GM18867 (cell line): ENCODE measurements around the gene ULK3.
A peak's percentile ranks its signal among the peaks of the same experiment; 100 is the strongest.

Source experiments
- ATAC-seq: cut with Tn5 transposase; IDR thresholded peaks from one replicate; pipeline ENCODE4 v1.9.1; 2021; ENCODE audit warnings: mild to moderate bottlenecking, moderate library complexity; ENCODE audit not compliant: unreplicated experiment

ULK3 gene

GRCh38 chr15:74868059-74868458 is 25.1 kb upstream of the ULK3 start:
- ATAC-seq: no peak

GRCh38 chr15:74867466-74868038 is 24.6 kb upstream of the ULK3 start:
- ATAC-seq: no peak

- no peak for ATAC-seq
These were observed 23.1 kb upstream of the ULK3 start for GRCh38 chr15:74866090-74866489.

DNA sequence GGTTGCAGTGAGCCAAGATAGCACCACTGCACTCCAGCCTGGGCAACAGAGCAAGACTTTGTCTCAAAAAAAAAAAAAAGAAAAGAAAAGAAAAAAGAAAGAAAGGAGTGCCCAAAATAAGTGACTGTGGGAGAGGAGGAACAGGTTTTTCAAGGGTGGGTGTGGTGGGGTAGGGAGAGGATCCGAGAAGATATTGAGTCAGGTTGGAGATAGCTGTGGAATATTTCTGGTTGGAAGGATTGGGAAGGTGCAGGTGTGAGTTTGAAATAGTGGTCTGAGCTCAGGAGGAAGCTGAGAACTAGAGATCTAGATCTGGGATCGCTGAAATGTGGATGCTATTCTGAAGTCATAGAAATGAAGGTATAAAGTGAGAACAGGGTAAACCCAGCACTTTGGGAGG is 22.4 kb upstream of the ULK3 start:
- ATAC-seq: no peak

- ATAC-seq: no peak
These were observed 21.3 kb upstream of the ULK3 start for GRCh38 chr15:74864296-74864695.

GRCh38 chr15:74863239-74864056 is 20.5 kb upstream of the ULK3 start:
- ATAC-seq: no peak

GRCh38 chr15:74858369-74858740 is 15.4 kb upstream of the ULK3 start:
- ATAC-seq: no peak

DNA sequence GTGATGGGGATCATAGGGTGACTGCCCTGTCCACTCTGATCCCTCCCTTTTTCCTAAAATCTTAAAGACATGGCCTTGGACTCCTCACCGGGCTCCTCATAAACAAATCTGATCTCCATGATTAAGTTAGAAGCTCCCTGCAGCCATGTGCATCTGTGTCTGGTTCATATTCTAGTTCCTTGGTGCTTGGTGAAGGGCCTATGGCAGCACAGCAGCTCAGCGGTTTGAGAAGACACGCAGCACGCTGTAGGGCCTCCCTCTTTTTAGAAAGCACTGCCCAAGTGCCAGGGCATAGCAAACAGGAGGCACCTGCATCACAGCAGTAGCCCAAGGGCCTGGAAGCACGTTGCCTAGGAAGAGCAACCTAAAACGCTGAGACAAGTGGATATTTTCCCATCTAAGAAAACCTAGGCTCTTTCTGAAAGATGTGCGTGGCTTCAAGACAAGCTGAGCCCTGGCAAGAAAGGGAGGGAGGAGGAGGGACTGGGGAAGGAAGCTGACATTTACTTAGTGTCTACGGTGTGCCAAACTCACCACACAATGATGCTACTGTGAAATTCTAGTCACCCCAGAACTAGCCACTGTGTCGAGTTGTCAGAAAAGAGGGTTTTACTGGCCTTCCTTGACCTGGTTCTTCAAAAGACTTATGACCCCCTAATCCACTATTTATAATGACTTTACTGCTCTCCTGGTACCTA is 14.9 kb upstream of the ULK3 start:
- ATAC-seq: peak; percentile 35

GRCh38 chr15:74857082-74857655 is 14.2 kb upstream of the ULK3 start:
- ATAC-seq: peak; percentile 72

- ATAC-seq: no peak
These were observed 13.6 kb upstream of the ULK3 start for GRCh38 chr15:74856537-74856936.

- no peak for ATAC-seq
These were observed 12.9 kb upstream of the ULK3 start for GRCh38 chr15:74855857-74856256.

DNA sequence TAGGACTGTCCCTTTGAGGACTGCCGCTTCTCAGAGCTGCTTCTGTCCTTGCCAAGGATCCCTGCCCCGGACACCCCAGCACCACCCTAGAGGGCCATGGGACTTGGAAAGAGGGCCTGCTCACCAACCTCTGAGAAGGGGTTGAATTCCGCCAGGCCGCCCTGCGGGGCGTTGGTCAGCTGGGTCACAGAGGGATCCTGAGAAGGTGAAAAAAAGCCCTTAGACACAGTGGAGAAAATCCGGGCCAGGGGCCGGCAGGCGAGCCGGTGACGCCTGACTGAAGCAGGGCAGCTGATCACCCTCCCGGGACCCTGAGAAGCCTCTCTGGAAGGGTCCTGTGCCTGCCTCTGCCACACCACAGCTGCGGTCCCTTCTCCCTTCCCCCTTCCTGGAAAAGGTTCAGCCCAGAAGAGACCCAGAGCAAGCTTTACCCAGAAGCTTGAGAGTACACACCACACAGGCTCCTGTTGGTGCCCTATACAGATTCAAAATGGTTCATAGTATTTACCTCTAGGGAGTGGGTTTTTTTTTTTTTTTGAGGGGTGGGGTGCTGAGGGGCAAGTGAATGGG is 11.6 kb upstream of the ULK3 start:
- ATAC-seq: no peak

GRCh38 chr15:74851960-74852359 is 9.0 kb upstream of the ULK3 start:
- ATAC-seq: no peak

DNA sequence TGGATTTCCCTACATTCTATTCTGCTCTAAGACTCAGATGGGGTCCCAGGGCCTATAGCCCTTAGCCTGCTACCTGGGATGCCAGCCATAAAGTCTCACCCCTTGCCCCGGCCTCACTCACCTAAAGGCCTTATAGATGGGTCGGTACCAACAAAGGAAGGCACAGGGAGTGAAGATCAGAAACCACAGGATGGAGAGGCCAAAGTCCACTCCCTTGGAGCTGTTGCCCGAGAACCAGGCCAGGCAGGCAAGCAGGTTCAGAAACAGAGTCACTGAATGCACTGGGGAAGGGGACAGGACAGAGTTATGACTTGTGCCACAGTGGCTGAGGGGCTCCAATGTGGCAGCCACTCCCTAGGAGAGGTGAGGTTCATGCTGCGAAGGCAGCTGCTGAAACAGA is 7.4 kb upstream of the ULK3 start:
- no peak for ATAC-seq

DNA sequence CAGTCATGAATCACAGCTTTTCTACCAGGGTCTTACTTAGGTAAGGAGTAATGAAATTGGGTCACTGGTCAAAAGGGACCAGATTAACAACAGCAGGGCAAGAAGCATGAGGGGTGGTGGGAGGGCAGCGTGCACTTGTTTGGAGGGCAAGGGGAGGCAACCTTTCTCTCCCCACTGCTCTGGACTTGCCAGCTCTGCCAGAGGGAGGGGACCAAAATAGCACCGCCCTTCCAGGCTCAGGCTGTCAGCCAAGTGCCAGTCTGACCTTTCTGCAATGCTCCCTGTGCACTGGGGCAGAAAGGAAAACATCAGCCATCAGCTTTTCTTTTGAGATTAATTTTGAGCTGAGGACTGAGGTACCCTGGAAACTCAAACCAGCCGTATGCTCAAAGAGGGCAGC is 4.5 kb upstream of the ULK3 start:
- ATAC-seq: no peak

DNA sequence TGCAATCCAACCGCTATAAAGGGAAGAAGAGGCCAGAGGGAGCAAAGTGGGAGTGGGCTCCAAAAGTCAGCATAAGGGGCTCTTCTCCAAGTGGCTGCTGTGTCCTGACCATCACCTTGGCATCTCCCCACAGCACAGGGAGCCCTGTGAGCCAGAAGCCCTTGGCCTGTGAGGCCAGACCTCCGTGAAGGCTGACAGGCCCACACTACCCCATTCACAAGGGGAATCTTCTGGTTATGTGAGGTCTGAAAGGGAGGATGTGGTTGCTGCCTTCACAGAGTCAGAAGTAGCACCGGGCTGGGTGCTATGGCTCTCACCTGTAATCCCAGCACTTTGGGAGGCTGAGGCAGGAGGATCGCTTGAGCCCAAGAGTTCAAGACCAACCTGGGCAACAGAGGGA is 2.6 kb upstream of the ULK3 start:
- ATAC-seq: no peak

DNA sequence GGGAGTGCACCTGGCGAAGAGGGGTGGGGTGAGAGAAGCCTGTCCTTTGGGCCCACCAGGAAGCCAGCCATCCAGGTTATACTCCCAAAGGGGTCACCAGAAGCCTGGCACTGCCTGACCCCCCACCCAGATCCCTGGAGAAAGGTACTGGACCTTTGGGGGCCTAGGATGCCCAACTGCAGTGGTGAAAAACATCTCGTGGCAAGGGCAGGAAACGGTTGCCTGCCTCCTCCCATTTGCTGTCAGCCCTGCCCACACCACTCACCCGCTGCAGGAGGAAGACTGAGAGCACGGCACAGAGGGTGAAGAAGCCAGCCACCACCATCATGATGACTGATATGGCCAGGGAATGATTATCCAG is 2.2 kb upstream of the ULK3 start:
- ATAC-seq: no peak

DNA sequence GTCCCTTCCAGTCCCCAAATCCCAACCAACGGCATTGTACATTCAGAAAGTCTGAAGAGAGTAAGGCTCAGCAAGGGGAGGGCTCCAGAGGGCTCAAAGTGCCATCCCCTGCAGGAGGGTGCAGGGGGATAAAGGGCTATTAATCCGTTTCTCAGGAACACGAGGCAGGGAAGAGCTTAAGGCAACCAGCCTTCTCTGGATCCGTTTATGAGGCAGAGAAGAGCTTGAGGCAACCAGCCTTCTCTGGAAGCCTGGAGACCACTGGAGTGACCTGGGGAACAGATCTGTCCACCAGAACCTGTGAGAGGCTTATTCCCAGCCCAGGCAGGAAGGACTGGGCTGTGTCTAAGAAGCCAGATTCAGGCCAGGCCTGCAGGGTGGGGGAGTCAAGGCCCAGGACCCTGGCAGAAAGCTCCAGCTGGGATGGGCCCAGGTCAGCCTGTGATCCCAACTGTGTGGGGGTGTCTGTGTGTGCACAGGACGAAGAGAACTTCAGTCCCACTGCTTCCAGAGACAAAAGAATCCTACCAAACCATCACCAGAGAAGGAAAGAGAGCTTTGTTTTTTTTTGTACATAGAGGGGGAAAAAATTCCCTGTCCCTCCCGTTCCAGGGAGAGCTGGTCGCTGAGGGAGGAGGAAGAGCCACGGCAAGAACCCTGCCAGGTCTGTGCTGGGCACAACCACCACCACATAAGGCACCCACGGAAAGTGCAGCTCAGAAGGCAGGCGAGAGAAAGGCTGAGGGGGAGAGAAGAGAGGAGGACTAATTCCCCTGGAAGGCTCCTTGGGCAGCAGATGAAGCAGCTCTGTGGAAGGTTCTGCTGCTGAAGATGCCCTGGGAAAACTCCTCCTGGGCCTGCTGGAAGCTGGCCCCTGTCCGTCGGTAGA is 1.6 kb upstream of the ULK3 start:
- ATAC-seq: no peak

GRCh38 chr15:74843891-74844299 is 939 bp upstream of the ULK3 start:
- ATAC-seq: no peak

- ATAC-seq: no peak
These were observed 481 bp upstream of the ULK3 start for GRCh38 chr15:74843445-74843828.
